Uterus (tissue), 4 donors: ENCODE results near the gene SLC6A4. TPM values are rescaled to one million over a fixed set of nuclear protein-coding genes. Genes with fewer than 3 reads are reported as not detected.

Experiments used
- DNase-seq, 2 donors: peaks; one replicate each; pipeline ENCODE4 v3.0.0-alpha.2; 2019 to 2020
- H3K27ac ChIP-seq, 2 donors: fragments of 200-600 bp; sonication (generic); 1 replicate in 1 of 2; 2 replicates in 1 of 2; pipeline ENCODE4 v1.5.1; 2016 to 2018
- H3K27me3 ChIP-seq, 2 donors: fragments of 200-600 bp; sonication (generic); one replicate each; pipeline ENCODE4 v1.5.1; 2018 to 2019; ENCODE audit warnings: control low read depth in 1 of 2
- H3K36me3 ChIP-seq, 2 donors: fragments of 200-600 bp; sonication (generic); one replicate each; pipeline ENCODE4 v1.5.1; 2019; ENCODE audit warnings: control low read depth in 1 of 2
- H3K4me1 ChIP-seq, 2 donors: fragments of 200-600 bp; sonication (generic); one replicate each; pipeline ENCODE4 v1.5.1; 2018 to 2019; ENCODE audit warnings: control low read depth in 1 of 2
- H3K4me3 ChIP-seq, 2 donors: fragments of 200-600 bp; sonication (generic); 1 replicate in 1 of 2; 2 replicates in 1 of 2; pipeline ENCODE4 v1.5.1; 2018 to 2019; ENCODE audit warnings: mild to moderate bottlenecking in 1 of 2
- H3K9me3 ChIP-seq, 2 donors: fragments of 200-600 bp; sonication (generic); one replicate each; pipeline ENCODE4 v1.5.1; 2019; ENCODE audit warnings: control low read depth in 1 of 2
- CTCF ChIP-seq, 4 experiments: fragments of 200-600 bp in 2 of 4; fragments of 450-650 bp in 2 of 4; sonication (generic) in 2 of 4; IDR thresholded peaks; one replicate each; pipeline ENCODE4 v1.5.1; 2016 to 2019; ENCODE audit warnings: antibody characterized with exemption in 4 of 4, mild to moderate bottlenecking in 2 of 4, moderate library complexity in 1 of 4
- POLR2A ChIP-seq, 2 donors: fragments of 450-650 bp; IDR thresholded peaks; one replicate each; pipeline ENCODE4 v1.6.1; 2016; ENCODE audit warnings: antibody characterized with exemption in 2 of 2, mild to moderate bottlenecking in 1 of 2, moderate library complexity in 1 of 2
- intact Hi-C: fragments of 100-400 bp; cut with DNase I; formaldehyde crosslinking; loops from one replicate; pipeline ENCODE4 v1.15.1; 2023; ENCODE audit warnings: low total_unique reads
- total RNA-seq, 4 donors: library from RNA; depleted of rRNA in 3 of 4; stranded (reverse); fragments of >200 nt in 3 of 4; gene quantifications; one replicate each; pipeline versions ENCODE4 v1.1.0 to v1.2.4, GENCODE V29; 2014 to 2023
- donor health status: DM: yes; HTN: yes; CAD: no.

The SLC6A4 gene
- total RNA-seq, 4 donors from 2014 or later, result 0.30 to 0.90 TPM; not detected in 2

- intact Hi-C loops, result no loop called here
- Histone ChIP-seq H3K27ac (no peak overlapping the region), H3K9me3 (no peaks in the 10 kb centered on the region), H3K4me1 (no peaks in the 10 kb centered on the region), H3K4me3 (no peak overlapping the region), H3K36me3 (no peaks in the 10 kb centered on the region), H3K27me3 (no peaks in the 10 kb centered on the region)
- DNase-seq, result no peak
- TF ChIP-seq POLR2A (IDR thresholded peaks at IDR 0.05), result no peak
These were observed 35.9 kb downstream of the SLC6A4 start for GRCh38 chr17:30199600-30199999.

GRCh38 chr17:30197416-30197815, 38.1 kb downstream of the SLC6A4 start:
- H3K27ac ChIP-seq, result no peak overlapping the region
- TF ChIP-seq CTCF (IDR thresholded peaks at IDR 0.05) (no peak), POLR2A (IDR thresholded peaks at IDR 0.05) (no peak)
- H3K27me3 ChIP-seq, result no peaks in the 10 kb centered on the region
- no peaks in the 10 kb centered on the region for H3K9me3 ChIP-seq
- no peak for DNase-seq
- H3K4me3 ChIP-seq, result no peak overlapping the region
- intact Hi-C loops, result no loop called here
- no peaks in the 10 kb centered on the region for H3K36me3 ChIP-seq
- no peaks in the 10 kb centered on the region for H3K4me1 ChIP-seq

- no peaks in the 10 kb centered on the region for H3K9me3 ChIP-seq
- TF ChIP-seq CTCF (IDR thresholded peaks at IDR 0.05), result no peak
- TF ChIP-seq POLR2A (IDR thresholded peaks at IDR 0.05), result no peak
- no peak overlapping the region for H3K27ac ChIP-seq
- no peaks in the 10 kb centered on the region for H3K4me1 ChIP-seq
- H3K4me3 ChIP-seq, result no peak overlapping the region
- no peaks in the 10 kb centered on the region for H3K27me3 ChIP-seq
- no peaks in the 10 kb centered on the region for H3K36me3 ChIP-seq
- DNase-seq, result no peak
- intact Hi-C loops, result no loop called here
These were observed 39.0 kb downstream of the SLC6A4 start for GRCh38 chr17:30196504-30196903.

DNA sequence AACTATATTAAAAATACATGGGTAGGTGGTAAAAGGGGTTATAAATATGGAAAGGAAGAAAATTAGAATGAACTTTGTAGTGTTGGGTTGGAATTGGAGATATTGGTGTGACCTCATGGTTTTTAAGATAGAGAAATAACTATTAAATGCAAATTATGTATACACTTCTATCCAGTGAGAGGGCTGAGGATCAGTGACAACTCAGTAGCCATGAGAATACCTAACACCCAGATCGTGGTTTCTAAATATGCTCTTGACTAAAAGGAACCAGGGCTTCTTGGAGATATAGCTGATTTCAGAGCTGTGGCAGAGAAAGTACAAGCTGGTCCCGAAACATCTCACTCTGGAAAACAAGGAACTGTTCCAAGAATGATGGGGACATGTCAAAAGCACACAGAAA, 44.4 kb downstream of the SLC6A4 start:
- Histone ChIP-seq H3K9me3 (no peaks in the 10 kb centered on the region), H3K27ac (no peak overlapping the region), H3K4me1 (no peaks in the 10 kb centered on the region), H3K36me3 (no peaks in the 10 kb centered on the region), H3K27me3 (no peaks in the 10 kb centered on the region), H3K4me3 (no peak overlapping the region)
- intact Hi-C loops, result no loop called here
- DNase-seq, result no peak
- no peak for TF ChIP-seq POLR2A (IDR thresholded peaks at IDR 0.05)
- TF ChIP-seq CTCF (IDR thresholded peaks at IDR 0.05), result no peak

DNA sequence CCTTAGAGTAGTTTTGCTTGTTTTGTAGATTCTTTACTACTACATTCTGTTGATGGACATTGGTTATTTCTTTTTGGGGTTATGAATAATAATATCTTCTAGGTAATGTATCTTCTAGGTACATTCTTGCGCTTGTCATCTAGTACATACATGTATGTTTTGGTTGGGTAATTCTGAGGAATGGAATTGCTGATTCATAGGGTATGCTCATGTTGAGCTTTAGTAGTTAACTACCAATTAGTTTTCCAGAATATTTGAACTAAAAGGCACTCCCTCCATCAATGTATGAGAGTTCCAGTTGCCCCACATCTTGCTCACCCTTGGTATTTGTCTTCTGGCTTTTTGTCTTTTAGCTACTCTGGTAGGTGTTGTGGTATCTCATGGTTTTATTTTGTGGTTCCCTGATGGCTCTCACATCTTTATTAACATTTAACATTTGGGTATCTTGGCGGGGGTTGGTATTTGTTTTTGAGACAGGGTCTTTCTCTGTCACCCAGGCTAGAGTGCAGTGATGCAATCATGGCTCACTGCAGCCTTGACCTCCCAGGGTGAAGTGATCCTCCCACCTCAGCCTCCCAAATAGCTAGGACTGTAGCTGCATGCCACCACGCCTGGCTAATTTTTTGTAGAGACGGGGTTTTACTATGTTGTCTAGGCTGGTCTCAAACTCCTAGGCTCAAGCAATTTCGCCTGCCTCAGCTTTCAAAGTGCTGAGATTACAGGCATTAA, 47.1 kb downstream of the SLC6A4 start:
- DNase-seq, result no peak
- intact Hi-C loops, result no loop called here
- Histone ChIP-seq H3K27me3 (no peaks in the 10 kb centered on the region), H3K4me3 (no peak overlapping the region), H3K27ac (no peak overlapping the region), H3K36me3 (no peaks in the 10 kb centered on the region), H3K4me1 (no peaks in the 10 kb centered on the region), H3K9me3 (no peaks in the 10 kb centered on the region)
- TF ChIP-seq CTCF (IDR thresholded peaks at IDR 0.05), result no peak
- no peak for TF ChIP-seq POLR2A (IDR thresholded peaks at IDR 0.05)
